NCI-H2227 treated with DMSO at 0.1 percent for 48 hours (cell line): Measurements from ENCODE around the gene GPBAR1.
A peak's percentile ranks its signal among the peaks of the same experiment; 100 is the strongest.
"Not testable (repeated sequence)": the region's sequence is repeated elsewhere in the genome, so short reads cannot be mapped to it uniquely, and the experiment has no call there.

Experiments used
- DNase-seq: peaks from one replicate; lab custom pipeline; 2025; lab: John Stamatoyannopoulos, UW

The GPBAR1 gene

DNA sequence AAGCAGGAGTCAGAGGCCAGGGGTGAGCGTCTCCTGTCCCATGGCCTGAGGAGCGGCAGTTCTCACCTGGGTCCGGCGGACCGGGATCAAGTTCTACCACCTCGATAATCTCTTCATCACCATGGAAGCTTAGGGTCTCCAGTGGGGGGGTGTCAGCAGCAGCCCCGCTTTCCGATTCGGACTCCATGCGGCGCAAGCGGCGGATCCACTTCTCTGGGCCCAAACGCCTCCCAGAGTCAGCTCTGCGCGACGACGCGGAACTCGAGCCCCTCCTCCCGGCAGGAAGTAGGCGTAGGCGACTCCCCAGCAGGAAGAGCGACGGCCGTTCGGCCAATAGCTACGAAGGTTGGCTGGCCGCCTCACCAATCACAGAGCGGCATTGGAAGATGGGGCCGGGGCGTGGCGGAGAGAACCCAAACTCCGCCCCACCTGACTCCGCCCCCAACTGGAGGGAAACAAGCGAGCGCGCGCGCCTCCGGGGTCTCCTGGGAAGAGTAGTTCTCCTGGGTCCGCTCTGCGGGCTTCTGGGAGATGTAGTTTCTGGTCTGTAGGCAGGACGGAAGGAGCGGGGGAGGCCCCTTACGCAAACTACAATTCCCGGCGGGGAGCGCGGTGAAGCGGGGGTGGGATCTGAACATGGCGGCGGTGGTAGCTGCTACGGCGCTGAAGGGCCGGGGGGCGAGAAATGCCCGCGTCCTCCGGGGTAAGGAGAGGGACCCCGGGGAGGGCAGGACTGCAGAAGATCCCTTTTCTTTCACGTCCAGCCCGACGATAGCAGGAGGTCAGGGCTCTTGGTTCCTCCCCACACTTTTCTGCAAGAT, 9.3 kb downstream of the GPBAR1 start, which contains the start of the genes AAMP and PNKD:
Gene AAMP, minus strand, starts transcription at position 238 of the 821 bp plus-strand sequence. Its CDS starts 51 bp downstream, at position 187.
Gene PNKD, plus strand, starts transcription at position 620 of the 821 bp plus-strand sequence. Its CDS starts 17 bp downstream, at position 637.
- DNase-seq, result peak; percentile 99

DNA sequence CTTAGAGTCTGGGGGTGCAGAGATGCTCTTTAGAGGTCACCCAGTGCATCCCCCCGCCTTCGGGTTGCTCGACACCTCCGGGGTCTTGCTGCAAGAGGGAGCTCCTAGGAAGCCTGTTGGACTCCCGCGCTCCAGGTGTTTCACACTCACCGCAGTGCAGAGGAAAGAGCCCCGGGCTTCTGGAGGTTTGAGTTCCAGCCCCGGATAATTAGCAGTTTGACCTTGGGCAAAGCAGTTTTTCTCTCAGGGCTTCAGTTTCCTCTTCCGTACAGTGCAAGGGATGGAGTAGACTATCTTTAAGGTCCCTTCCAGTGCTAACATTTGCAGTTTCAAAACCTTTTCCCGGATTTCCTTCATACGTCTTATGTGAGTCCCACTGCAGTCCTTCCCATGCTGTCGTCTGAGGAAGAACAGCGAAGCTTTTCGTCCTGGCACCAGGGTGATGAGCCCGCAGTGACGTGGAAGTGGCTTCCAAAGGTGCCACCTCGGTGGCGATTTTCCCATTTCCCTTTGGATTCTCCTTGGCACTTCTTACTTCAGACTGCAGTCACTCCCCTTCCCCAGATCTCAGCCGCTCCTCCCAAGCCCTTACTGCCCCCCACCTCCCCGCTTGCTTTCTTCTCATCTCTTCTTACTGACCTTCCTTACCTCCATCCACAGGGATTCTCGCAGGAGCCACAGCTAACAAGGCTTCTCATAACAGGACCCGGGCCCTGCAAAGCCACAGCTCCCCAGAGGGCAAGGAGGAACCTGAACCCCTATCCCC, 10.1 kb downstream of the GPBAR1 start:
- DNase-seq, result no peak

DNA sequence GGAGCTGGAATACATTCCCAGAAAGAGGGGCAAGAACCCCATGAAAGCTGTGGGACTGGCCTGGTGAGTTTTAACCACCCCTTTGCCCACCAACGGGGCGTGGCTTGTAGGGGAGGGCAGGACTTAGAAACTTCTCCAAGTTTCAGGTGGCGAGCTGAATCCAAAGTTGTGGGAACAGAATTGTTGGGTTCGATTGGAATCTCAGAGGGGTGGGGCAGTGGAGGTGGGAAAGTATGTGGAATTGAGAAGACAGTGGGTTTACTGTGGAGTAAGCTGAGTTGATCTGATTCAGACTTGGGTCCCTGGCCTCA, 10.6 kb downstream of the GPBAR1 start:
- no peak for DNase-seq

DNA sequence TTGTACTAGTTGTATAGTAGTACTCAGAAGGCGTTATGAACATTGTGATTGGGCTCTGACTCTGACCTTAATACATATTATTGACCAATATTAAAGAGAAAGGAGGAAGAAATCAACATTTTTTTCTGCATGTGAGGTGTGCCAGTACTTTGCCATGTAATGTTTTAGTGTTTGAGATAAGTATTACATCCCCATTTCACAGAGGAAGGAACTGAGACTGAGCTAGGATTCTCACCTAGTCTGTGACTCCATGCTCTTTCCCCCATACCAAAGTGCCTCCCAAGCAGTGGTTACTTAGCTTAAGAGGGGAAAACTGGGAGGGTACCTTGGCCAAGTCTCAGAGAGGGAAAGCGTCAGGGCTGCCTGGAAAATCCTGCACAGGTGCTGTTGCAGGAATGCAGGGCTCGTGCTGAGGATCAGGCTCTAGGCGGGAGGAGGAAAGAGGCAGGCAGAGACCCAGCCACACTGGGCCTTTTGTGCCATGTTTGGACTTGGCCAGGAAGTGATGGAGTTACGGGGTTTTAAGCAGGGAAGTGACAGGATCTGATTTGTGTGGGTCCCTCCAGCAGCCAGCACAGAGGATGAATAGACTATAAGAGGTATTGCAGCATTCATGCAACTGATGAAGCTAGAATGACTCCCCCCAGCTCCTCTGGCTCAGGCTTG, 11.2 kb downstream of the GPBAR1 start:
- no peak for DNase-seq

DNA sequence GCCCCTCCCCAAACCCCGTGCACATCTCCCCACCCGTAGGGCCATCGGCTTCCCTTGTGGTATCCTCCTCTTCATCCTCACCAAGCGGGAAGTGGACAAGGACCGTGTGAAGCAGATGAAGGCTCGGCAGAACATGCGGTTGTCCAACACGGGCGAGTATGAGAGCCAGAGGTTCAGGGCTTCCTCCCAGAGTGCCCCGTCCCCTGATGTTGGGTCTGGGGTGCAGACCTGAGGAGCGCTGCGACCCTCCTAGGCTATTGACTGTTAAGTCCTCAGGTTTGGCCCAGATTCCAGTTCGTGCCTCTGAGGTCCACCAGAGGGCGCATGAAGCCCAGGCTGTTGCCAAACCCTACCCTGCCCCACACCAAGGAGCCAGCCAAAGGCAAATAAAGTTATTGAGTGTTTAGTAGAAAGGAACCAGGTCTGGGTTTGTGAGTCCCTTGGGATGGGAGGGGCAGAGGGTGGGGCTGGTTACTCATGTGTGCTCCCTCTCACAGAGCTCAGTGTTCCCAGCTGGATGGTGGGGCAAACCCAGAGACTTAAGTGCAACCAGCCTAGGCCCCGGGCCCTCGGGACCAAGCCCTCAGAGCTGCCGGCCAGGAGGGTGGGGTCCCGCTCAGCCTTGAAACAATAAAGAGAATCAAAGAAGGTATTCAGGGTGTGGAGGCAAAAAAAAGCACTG, 11.9 kb downstream of the GPBAR1 start:
- DNase-seq, result peak; percentile 55

DNA sequence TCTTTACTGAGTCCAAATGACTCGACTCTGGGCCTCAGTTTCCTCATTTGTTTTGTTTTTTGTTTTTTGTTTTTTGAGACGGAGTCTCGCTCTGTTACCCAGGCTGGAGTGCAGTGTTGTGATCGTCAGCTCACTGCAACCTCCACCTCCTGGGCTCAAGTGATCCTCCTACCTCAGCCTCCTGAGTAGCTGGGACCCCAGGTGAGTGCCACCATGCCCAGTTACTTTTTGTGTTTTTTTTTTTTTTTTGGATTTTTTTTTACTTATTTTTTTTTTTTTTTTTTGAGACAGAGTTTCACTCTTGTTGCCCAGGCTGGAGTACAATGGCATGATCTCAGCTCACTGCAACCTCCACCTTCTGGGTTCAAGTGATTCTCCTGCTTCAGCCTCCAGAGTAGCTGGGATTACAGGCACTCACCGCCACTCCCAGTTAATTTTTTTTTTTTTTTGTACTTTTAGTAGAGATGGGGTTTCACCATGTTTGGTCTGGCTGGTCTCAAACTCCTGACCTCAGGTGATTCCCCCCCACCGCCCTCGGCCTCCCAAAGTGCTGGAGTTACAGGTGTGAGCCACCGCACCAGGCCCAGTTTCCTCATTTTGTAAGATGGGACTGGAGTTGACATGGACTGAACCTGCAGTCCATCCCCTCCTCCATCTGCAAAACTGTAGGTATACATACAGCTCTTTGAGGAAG, 12.5 kb downstream of the GPBAR1 start:
- DNase-seq, result not testable (repeated sequence)

DNA sequence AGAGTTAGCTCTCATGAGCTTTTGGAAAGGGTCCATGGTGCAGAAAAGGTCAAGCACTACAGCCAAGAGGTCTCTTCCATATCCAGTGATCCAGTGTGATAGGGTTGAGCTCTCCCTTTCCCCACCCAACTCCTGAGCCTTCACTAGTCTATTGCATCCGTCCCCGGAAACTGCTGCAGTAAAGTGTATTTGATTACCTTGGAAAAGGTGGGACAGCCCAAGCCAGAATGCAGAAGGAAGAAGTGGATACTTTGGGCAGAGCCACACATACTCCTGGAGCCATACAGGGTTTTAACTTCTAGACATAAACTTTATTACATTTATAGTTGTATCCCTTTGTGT, 13.1 kb downstream of the GPBAR1 start:
- DNase-seq, result no peak

DNA sequence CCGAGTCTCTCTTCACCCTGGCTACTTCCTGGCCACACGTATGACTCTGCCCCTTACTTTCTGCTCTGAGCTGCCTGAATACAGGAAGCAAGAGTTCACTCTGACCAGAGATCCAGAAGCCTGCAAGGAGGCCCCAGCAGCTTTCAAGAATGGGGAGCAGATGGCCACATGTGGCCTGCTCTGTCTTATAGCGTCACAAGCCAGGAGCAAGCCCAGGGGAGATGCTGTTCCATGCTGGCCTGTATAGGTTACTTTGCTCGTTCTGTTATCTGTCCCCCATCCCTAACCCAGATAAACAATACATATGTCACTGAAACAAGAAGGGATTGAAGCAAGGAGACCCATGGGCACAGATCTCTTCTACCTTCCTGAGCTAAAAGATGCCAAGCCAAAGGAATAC, 13.8 kb downstream of the GPBAR1 start:
- no peak for DNase-seq

DNA sequence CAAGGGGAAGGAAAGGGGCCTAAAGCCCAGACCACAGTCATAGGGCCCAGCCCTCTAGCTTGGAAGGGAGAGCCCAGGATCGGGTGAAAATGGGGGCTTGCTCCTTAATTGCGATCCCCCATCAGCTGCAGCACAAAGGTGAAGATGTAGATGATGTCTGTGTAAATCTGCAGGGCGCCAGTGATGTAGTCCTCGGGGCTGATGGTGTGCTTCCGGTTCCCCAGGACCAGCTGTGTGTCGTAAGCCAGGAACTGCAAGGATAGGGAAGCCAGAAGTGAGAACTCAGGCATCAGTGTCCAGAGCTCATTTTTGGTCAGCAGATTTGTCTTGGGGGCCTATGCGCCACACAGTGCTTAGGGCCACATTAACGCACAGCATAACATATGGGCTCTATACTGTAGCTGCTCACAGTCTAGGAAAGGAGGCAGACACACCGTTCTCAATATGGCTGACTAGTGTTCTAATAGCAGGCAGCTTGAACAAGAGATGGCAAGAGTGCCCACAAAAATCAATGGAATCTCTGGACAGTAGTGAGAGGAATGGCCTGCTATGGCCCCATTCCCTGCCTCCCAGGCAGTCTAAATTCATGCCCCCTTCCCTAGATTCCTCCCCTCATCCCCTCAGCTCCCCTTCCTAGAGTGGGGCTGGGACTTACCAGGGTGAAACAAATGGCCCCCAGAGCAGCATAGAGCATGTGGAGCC, 14.7 kb downstream of the GPBAR1 start:
- no peak for DNase-seq

DNA sequence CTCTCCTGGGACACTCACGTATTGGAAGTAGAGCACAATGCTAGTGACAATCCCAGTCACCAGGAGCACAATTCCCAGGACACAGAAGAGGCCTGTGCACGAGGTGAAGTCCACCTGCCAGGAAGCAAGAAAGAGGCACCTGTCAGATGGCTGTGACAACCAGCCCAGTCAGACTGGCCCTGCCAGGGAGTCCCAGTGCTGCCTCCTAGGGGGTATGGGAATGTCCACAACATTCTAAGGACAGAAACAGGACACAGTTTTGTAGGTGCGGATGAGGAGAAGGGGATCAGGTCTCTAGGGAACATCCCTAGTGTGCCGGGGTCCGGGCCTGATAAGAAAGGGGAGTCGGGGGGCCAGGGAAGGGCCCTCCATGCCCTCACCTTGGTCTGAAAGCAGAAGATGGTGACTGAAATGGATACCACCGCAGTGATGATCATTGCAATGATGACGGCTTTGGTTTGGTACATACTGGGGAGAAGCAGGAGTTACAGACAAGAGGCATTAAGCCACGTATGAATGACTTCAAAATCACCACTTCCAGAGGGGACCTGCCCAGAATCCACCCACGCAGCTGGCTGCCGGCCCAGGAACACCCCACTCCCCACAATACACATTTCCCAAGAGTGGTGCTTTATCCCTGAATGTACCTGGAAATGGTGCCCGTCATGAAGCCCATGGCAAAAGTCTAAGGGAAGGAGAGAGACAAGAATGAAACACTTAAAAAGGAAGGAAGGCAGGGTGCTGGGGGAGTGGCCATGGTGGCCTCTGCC, 16.4 kb downstream of the GPBAR1 start:
- no peak for DNase-seq

DNA sequence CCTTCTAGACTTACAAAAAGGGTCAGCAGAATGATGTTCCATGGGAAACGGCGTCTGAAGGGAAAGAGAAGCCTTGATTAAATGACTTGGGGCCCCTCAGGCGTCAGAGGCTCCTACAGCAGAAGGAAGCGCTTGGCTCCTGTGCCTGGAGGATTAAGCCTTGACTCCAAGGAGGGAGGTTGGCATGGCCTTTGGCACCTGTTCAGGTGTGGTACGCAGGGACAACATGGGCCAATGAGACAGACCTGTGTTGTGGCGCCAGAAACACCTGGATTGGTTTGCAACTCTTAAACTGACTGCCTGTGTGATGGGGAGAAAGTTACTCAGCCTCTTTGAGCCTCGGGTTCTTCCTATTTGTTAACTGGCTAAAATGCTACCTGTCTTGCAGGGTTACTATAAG, 17.1 kb downstream of the GPBAR1 start:
- DNase-seq, result no peak

DNA sequence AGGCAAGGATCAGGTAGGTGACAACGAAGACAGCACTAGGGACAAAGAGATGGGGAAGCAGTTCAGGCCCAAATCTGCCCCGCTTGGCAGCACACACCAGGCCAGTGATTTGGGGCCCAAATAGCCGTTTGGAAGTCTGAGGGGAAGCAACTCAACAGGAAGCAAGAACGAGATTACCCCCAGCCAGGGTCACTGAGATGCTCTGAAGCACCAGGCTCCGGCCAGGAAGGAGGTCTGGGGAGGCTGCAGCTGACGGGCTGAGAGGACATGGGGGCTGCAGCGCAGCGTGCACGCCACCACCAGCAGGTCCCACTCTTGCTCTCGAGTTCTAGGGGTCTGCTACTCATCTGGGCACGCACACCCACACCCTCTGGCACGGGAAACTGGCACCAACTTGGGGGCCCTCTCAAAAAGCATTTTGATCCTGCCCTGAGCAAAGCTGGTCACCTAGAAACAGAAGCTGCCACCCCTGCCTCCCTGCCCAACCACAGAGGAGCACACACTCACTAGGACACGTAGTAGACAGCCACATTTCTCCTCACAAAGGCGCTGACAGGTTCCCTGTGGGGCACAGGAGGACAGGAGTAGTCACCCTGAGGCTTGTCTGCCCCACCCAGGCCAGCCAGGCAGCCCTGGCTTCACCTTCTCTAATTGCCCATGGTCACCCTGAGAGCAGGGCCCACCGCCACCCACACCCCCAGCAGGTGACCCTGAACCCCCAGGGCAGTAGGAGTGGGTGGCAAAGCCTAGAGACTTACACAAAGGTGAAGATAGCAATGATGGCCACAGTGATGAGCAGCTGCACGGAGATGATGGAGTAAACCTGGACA, 17.9 kb downstream of the GPBAR1 start:
- DNase-seq, result no peak

DNA sequence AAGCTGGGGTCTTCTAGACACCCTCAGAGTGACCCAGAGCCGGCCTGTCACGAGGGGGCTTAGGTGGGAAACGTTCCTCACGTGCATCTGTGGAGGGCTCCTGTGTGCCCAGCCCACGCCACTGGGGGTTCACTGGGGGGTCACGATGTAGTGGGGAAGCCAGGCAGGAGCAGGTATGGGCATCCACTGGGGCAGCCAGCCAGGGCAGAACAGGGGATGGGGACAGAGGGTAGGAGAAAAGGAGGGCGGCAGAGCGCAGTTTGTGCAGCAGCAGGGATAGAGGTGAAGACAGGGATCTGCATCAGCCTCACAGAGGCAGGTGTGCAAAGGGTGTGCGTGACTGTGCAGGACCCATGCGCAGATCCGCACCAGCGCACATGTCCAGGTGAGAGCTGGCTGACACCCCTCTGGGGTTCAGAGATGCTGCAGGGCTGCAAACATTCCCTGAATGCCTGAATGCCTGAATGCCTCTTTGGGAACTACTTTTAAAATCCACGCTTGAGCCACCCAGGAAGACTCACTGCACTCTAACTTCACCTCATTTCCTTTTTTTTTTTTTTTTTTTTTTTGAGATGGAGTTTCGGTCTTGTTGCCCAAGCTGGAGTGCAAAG, 19.6 kb downstream of the GPBAR1 start:
- no peak for DNase-seq

DNA sequence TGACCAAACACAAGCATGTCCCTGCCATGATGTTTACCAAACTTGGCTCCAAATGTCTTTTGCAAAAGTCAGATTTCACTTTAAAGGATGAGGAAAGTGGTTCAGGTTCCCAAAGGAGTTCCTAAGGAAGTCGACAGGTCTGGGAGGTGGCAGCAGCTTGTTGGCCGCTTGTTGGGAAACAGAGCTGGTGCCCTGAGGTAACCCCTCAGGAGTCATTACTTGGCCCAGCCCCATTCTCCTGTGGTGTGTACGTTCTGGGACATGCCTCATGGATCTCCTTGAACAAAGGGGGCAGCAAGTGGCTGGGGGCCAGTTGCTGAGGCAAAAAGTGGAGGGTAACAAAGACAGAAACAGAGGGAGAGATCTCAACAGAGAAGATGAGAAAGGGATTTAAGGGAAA, 20.6 kb downstream of the GPBAR1 start:
- DNase-seq, result no peak

DNA sequence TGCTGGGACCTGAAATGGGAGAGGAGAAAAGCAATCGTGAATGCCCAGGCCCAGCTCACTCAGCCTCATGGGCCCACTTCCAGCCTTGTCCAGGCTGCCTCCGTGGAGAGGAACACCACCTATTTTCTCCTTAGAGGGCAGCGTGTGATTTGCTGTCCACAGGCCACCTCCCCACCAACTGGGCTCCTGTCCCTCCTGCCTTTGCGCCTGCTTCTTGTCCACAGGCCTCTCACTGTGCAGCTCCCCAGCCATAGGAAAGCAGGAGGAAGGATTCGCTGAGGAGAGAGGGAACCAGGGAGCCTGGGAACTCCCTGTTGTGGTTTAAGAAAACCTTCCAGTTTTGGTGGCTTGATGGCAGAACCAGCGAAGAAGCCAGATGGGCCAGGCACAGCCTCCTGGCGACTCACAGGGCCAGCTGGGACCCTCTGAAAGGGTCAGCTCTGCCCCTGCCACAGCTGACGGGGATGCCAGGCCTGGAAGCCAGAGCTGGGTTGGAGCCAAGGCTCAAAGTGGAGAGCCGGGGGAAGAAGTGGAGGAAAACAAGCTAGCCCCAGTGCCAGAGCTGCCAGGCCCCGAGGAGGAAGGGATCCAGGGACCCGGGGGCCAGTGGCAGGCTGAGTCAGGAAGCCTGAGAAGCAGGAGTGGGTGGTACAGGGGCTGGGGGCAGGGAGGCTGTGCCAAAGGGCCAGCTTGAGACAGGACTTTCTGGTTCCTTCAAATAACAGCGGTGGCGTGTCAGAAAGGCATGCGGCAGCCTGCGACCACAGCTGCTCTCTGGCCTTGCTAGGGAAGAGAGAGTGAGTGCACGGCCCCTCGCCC, 21.6 kb downstream of the GPBAR1 start:
- DNase-seq, result no peak

DNA sequence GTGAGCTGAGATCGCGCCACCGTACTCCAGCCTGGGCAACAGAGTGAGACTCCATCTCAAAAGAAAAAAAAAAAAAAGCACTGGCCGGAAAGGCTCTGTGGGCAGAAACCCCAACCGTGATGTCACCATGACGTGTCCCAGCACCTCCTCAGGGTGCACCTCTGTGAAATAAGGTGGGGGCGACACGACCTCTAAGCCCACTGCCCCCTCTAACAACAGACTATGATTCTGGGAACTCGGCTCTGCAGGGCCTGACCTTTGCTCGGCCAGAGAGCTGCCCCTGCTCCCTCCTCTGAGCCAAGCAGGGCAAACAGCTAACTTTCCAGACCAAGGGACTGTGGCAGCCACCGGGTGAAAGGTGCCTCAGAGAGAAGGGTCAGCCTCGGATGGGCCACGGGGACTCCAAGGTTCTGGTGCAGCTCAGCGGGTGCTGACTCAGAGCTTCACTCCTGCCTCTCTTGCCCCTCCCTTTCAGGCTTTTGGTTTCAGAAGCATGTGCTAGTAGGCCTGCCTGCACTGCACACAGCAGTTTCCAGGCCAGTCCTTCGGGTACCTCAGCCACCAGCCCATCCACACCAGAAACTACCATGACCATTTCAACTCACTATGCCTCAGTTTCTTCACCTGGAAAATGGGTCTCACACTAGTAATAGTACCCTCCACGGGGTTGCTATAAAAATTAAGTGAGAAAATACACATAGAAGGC, 23.4 kb downstream of the GPBAR1 start:
- no peak for DNase-seq

DNA sequence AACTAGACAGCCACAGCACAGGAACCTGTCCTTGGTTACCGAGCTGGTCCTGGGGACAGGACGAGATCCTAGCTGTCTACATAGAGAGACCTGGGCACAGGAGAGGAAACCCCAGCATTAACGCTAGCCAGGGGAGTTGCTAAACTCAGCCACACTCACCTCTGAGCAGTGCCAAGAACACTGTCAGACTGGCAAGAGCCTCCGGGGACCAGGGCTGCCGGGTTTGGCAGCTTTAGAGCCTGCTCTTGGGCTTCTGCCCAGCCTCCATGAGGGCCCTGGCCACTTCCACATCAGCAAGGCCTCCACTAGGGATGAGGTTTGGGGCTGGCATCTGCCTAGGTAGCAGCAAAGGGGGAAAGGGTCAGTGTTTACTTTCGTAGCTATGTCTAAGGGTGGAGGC, 24.8 kb downstream of the GPBAR1 start:
- no peak for DNase-seq
